Transverse colon (tissue), 4 donors: ENCODE measurements around the gene DEAF1. TPM values are rescaled to one million over a fixed set of nuclear protein-coding genes. Genes with fewer than 3 reads are reported as not detected.
"Not testable (repeated sequence)": the region's sequence is repeated elsewhere in the genome, so short reads cannot be mapped to it uniquely, and the experiment has no call there.

Experiments used
- DNase-seq: peaks from one replicate; pipeline ENCODE4 v3.0.0-alpha.2; 2019
- H3K27ac ChIP-seq, 4 donors: fragments of 200-600 bp; sonication (generic); 2 replicates each; pipeline ENCODE4 v1.5.1; 2016 to 2018; ENCODE audit warnings: inconsistent platforms in 4 of 4
- H3K27me3 ChIP-seq: fragments of 200-600 bp; sonication (generic); 2 replicates; pipeline ENCODE4 v1.5.1; 2017; ENCODE audit warnings: inconsistent platforms
- H3K36me3 ChIP-seq, 4 donors: fragments of 200-600 bp; sonication (generic); 2 replicates each; pipeline ENCODE4 v1.5.1; 2017 to 2019; ENCODE audit warnings: inconsistent platforms in 4 of 4
- H3K4me1 ChIP-seq, 4 donors: fragments of 200-600 bp; sonication (generic); 2 replicates each; pipeline ENCODE4 v1.5.1; 2017 to 2020; ENCODE audit warnings: inconsistent platforms in 4 of 4
- H3K4me3 ChIP-seq, 4 donors: fragments of 200-600 bp; sonication (generic); 1 replicate in 1 of 4; 2 replicates in 3 of 4; pipeline versions ENCODE4 v1.5.1 to v1.6.1; 2017 to 2019; ENCODE audit warnings: inconsistent platforms in 4 of 4
- H3K9me3 ChIP-seq, 2 donors: fragments of 200-600 bp; sonication (generic); 2 replicates each; pipeline ENCODE4 v1.5.1; 2017 to 2019; ENCODE audit warnings: inconsistent platforms in 2 of 2
- EP300 ChIP-seq: sonication (generic); formaldehyde crosslinking; IDR thresholded peaks from one replicate; pipeline ENCODE4 v1.6.1; 2017; ENCODE audit warnings: antibody characterized with exemption, low read depth
- POLR2A ChIP-seq: fragments of 450-650 bp; IDR thresholded peaks from one replicate; pipeline ENCODE4 v1.6.1; 2016; ENCODE audit warnings: antibody characterized with exemption, mild to moderate bottlenecking, moderate library complexity
- POLR2AphosphoS5 ChIP-seq, 3 donors: sonication (generic); formaldehyde crosslinking; IDR thresholded peaks; one replicate each; pipeline ENCODE4 v1.6.1; 2016; ENCODE audit warnings: antibody characterized with exemption in 3 of 3
- WGBS, 2 donors: methylation state at CpG; one replicate each; pipeline ENCODE4 v1.1.5; 2018; ENCODE audit warnings: low coverage in 1 of 2; 5-methylcytosine and 5-hydroxymethylcytosine counted together
- in situ Hi-C, 4 donors: fragments of 200-750 bp; cut with MboI; loops; one replicate each; pipeline versions ENCODE4 v1.15.0 to v1.15.1; 2017; ENCODE audit warnings: low sequenced_read_pairs in 3 of 4, low pct_ligation_motif_present in 1 of 4, low pct_unique_long_range_greater_than_20kb in 1 of 4
- intact Hi-C: fragments of 100-400 bp; cut with DNase I; formaldehyde crosslinking; loops from one replicate; pipeline ENCODE4 v1.15.1; 2023; ENCODE audit warnings: low total_unique reads
- total RNA-seq, 4 donors: library from RNA; depleted of rRNA; stranded (reverse); fragments of >200 nt; gene quantifications; one replicate each; pipeline ENCODE4 v1.1.0, GENCODE V29; 2016
- TF ChIP-seq, protein P1 (sequence below), 5 experiments: fragments of 200-600 bp in 3 of 5; fragments of 450-650 bp in 2 of 5; sonication (generic) in 3 of 5; IDR thresholded peaks; 1 replicate in 2 of 5; 2 replicates in 3 of 5; pipeline ENCODE4 v1.5.1; 2016 to 2017; ENCODE audit warnings: antibody characterized with exemption in 5 of 5, inconsistent platforms in 3 of 5, mild to moderate bottlenecking in 2 of 5, moderate library complexity in 1 of 5

The DEAF1 gene
- total RNA-seq, 4 donors from 2014 or later = 24.4 to 84.5 (median 34.0) TPM

DNA sequence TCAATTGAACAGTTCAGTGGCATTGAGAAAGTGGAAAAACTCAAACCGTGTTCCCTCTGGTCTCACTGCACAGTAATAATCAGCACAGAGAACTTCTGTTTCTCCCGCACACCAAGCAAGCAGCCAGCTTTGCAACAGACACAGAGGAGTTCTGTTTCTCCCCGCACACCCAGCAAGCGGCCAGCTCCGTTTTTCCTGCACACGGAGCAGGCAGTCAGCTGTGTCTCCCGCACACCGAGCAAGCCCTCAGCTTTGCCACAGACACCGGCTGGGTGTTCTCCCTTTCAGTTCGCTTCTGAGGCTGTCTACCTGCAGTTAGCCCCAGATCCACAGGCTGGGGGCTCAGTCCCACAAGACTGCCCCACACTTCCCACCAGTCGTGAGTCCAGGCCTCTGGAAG lies 42.3 kb upstream of the DEAF1 start:
- TF ChIP-seq, protein P1, sequence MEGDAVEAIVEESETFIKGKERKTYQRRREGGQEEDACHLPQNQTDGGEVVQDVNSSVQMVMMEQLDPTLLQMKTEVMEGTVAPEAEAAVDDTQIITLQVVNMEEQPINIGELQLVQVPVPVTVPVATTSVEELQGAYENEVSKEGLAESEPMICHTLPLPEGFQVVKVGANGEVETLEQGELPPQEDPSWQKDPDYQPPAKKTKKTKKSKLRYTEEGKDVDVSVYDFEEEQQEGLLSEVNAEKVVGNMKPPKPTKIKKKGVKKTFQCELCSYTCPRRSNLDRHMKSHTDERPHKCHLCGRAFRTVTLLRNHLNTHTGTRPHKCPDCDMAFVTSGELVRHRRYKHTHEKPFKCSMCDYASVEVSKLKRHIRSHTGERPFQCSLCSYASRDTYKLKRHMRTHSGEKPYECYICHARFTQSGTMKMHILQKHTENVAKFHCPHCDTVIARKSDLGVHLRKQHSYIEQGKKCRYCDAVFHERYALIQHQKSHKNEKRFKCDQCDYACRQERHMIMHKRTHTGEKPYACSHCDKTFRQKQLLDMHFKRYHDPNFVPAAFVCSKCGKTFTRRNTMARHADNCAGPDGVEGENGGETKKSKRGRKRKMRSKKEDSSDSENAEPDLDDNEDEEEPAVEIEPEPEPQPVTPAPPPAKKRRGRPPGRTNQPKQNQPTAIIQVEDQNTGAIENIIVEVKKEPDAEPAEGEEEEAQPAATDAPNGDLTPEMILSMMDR (IDR thresholded peaks at IDR 0.05) = no peak
- TF ChIP-seq EP300 (no peak), POLR2A (no peak), POLR2AphosphoS5 (IDR thresholded peaks at IDR 0.05) (no peak)
- H3K4me3 ChIP-seq = no peak overlapping the region
- in situ Hi-C loops = no loop called here
- H3K27me3 ChIP-seq = peaks cover 20% of the 10 kb centered on the region
- intact Hi-C loops = no loop called here
- WGBS, 2 donors = 50% methylated on average over 11 of the region's 11 CpGs; no CpG with 5 or more reads in 1 of the 2 donors
- no peak overlapping the region for H3K27ac ChIP-seq
- no peaks in the 10 kb centered on the region for H3K36me3 ChIP-seq
- no peak for DNase-seq
- no peaks in the 10 kb centered on the region for H3K9me3 ChIP-seq
- peaks cover 0 to 3% (median 0%) of the 10 kb centered on the region in 4 donors for H3K4me1 ChIP-seq

DNA sequence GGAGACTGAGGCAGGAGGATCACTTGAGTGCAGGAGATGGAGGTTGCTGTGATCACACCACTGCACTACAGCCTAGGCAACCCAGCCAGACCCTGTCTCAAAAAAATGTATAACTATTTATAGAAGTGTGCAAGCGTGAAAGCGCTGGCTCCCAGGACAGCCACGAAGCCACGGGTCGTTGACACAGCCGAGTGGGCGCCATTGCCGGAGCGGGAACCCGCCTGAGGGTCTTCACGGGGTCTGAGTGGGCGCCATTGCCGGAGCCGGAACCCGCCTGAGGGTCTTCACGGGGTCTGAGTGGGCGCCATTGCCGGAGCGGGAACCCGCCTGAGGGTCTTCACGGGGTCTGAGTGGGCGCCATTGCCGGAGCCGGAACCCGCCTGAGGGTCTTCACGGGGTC lies 39.5 kb upstream of the DEAF1 start:
- 93 to 100% methylated on average over 2 to 26 of the region's 26 CpGs for WGBS, 2 donors
- intact Hi-C loops, in situ Hi-C loops: not testable (repeated sequence)

DNA sequence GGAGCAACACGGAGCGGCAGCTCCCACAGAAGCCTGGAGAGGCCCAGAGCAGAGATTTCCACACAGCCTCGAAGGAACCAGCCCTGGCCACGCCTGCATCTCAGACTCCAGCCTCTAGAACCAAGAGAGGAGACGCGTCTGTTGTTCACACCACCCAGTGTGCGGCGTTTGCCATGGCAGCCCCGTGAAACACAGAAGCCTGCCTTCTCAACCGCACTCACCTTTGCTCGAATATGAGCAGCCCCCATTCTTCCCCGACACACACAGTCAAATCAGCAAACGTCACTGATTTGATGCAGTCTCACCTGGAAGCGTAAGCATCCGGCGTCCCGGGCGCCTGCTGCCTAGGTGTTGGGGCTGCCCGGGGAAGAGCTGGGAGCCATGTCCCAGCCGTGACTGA lies 38.0 kb upstream of the DEAF1 start:
- no peak for DNase-seq
- WGBS, 2 donors = 67 to 69% methylated on average over 5 to 20 of the region's 20 CpGs
- Histone ChIP-seq H3K27me3 (peaks cover 49% of the 10 kb centered on the region), H3K27ac (no peak overlapping the region), H3K9me3 (no peaks in the 10 kb centered on the region), H3K36me3 (no peaks in the 10 kb centered on the region), H3K4me3 (no peak overlapping the region), H3K4me1 (peaks cover 0 to 10% (median 3%) of the 10 kb centered on the region in 4 donors)
- TF ChIP-seq, protein P1 (IDR thresholded peaks at IDR 0.05) = no peak
- TF ChIP-seq POLR2A = no peak
- TF ChIP-seq POLR2AphosphoS5 (IDR thresholded peaks at IDR 0.05) = no peak
- TF ChIP-seq EP300 = no peak
- in situ Hi-C loops (no loop called here), intact Hi-C loops (no loop called here)

More for the DNA sequence above, 39.5 kb upstream of the DEAF1 start:
- not testable (repeated sequence) for DNase-seq, H3K9me3 ChIP-seq, H3K4me3 ChIP-seq, H3K4me1 ChIP-seq, H3K36me3 ChIP-seq, H3K27ac ChIP-seq
- H3K27me3 ChIP-seq = peaks cover 40% of the 10 kb centered on the region

DNA sequence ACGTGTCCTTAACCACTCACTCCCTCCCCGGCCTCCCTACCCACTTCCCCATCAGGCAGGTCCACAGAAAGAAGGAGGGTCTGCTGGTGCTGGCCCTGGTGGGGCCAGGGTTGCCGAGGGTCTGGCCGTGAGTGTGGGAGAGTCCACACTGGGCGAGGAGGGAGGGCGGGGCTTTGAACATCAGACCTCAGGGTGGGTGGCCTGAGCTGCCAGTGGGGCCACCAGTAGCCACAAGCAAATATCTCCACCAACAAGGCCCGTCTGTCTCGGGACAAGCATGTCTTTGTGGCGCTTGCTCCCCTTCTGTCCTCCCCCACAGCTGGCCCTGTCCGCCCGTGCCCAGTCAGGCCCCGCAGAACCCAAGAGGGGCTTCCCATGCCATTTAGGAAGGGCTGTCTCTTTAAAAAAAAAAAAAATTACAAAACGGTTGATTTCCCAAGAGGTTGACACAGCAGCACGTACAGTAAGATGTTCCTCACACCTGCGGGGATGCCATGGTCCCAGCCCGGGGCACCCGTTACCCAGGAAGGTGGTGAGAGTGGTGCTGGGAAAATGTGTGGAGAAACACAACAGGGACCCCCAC lies 34.6 kb upstream of the DEAF1 start:
- no peak for DNase-seq
- peaks cover 57% of the 10 kb centered on the region for H3K27me3 ChIP-seq
- H3K4me3 ChIP-seq = no peak overlapping the region
- in situ Hi-C loops (loop anchor here in 1 of 4 donors (10.0 kb wide), 1 partner anchor 65 kb away; no protein-coding TSS in a partner anchor), intact Hi-C loops (no loop called here)
- H3K27ac ChIP-seq = no peak overlapping the region
- peaks cover 8 to 35% (median 28%) of the 10 kb centered on the region in 4 donors for H3K4me1 ChIP-seq
- no peaks in the 10 kb centered on the region for H3K9me3 ChIP-seq
- H3K36me3 ChIP-seq = no peaks in the 10 kb centered on the region
- 21% methylated on average over 17 of the region's 17 CpGs; no CpG with 5 or more reads in 1 of the 2 donors for WGBS, 2 donors
- TF ChIP-seq POLR2AphosphoS5 (IDR thresholded peaks at IDR 0.05) (no peak), POLR2A (no peak), EP300 (no peak)
- TF ChIP-seq, protein P1 (IDR thresholded peaks at IDR 0.05) = no peak
